ENCODE results near the gene ARID1B.
"Not testable (repeated sequence)": the region's sequence is repeated elsewhere in the genome, so short reads cannot be mapped to it uniquely, and the experiment has no call there.

ARID1B gene

DNA sequence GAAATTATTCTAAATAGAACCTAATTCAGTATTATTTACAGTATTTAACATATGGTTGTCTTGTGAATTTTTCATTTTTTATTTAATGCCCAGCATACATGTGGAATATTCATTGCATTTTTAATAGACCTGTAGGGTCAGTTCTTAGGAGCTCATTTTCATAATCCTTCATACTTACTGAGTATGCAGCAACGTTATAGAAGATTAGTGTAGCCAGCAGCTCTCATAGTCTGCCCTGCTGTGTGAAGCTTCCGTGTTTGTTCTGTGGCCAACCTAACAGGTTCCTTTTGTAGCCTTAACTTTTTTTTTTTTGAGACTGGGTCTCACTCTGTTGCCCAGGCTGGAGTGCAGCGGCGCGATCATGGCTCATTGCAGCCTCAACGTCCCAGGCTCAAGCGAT, 261.4 kb downstream of the ARID1B start:
- DNase-seq (ENCODE audit: extremely low read depth in 1 of 2, low read depth in 1 of 2): no peak

DNA sequence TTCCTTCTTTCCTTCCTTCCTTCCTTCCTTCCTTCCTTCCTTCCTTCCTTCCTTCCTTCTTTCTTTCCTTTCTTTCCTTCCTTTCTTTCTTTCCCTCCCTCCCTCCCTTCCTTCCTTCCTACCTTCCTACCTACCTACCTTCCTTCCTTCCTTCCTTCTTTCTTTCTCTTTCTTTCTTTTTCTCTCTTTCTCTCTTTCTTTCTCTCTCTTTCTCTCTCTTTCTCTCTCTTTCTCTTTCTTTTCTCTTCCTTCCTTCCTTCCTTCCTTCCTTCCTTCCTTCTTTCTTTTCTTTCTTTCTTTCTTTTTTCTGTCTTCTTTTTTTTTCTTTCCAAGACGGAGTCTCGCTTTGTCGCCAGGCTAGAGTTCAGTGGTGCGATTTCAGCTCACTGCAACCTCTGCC, 262.5 kb downstream of the ARID1B start:
- not testable (repeated sequence) for DNase-seq (ENCODE audit: extremely low read depth in 1 of 2, low read depth in 1 of 2)

DNA sequence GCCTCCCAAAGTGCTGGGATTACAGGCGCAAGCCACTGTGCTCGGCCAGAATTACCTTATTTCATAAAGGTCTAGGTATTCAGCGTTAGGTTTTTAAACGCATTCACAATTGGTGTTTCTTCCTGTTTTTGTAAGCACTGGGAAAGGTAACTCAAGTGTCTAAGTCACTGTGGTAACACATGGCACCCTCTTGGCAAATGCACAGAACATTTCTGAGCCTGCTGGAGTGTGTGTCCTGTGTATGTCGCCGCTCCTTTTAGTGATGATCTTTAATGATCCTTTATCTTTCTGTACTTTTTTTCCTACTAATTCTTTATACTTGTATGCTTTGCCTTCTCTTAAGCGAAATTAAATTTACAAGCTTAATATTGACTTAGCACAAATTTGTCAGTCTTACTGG, 263.0 kb downstream of the ARID1B start:
- no peak for DNase-seq (ENCODE audit: extremely low read depth in 1 of 2, low read depth in 1 of 2)

DNA sequence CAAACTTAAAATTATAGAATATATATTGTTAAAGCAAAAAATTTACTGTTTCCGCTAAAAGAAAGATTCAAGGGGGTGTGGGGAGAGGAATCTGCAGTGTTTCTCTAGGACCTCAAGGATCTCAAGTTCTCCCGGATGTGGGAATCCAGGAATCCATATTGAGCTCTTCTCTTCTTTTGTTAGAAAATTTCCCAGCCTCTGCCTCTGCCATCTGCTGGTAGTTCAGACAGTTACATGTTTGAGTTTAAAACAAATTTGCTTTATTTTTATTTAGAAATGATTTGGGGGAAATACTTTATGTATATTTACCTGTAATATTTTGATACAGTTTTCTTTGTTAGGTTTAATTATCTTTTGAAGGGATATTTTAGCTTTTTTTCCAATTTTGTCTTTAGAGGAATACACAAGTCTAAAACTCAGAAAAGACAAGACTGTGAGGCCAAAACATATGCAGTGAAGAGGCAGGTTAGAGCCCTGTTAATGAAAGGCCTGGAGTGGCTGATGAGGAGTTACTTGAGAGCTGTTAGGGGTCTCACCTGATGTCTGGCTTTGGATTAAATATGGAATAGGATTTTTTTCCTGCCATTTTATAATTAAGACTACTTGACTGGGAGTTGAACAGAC, 268.8 kb downstream of the ARID1B start:
- DNase-seq (ENCODE audit: extremely low read depth in 1 of 2, low read depth in 1 of 2): no peak

DNA sequence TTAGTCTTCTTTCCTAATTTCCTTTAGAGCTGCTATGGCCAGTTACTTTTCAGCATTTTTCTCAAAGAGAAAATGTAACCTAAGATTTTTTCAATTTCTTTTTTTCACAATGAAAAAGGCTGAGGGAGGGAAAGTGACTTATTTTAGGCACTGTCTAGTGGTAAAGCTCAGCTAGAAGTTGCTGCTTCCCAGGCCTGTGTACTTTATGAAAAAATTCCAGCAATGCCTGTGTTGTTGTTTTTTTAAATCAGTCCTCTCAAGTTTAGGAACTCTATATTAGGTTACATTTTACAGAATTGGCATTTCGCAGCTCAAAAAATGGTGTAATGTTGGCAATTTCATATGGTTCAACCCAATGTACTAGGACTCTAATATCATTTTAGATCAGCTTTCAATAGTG, 269.6 kb downstream of the ARID1B start:
- DNase-seq (ENCODE audit: extremely low read depth in 1 of 2, low read depth in 1 of 2): no peak

DNA sequence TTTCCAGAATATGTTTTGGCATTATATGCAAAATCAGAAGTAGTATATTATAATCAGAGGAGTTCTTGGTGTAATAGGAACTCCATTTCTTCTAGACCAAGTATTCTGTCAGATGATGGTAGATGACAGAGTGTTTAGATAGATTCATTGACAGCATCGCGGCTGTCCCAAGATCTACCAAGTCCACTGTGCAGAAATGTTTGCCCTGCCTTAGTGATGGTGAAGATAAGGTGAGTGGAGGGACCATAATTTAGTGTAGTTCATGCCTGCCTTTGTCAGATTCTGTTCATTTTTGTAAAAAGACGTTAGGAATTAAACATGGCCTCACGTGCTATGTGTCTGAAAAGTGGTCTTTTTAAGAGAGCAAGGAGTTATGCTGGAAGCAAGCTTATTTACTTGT, 270.1 kb downstream of the ARID1B start:
- DNase-seq (ENCODE audit: extremely low read depth in 1 of 2, low read depth in 1 of 2): no peak

DNA sequence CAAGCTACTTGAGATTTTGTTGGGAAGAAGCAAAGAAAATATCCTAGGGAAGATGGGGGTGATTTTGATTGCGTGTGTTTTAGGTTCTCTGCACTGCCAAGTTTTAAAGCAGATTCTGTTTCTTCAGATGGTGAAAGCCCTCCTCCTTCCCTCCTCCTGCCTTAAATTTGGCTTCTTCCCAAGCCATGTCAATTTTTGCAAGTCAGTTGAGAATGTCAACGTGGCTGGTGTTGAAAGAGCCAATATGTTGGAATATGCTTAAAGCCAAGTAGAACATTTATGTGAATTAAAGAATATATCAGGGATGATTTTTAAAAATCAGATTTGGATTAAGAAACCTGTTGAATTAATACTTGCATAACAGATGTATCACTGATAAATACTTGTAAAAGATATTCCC, 270.8 kb downstream of the ARID1B start:
- no peak for DNase-seq (ENCODE audit: extremely low read depth in 1 of 2, low read depth in 1 of 2)

DNA sequence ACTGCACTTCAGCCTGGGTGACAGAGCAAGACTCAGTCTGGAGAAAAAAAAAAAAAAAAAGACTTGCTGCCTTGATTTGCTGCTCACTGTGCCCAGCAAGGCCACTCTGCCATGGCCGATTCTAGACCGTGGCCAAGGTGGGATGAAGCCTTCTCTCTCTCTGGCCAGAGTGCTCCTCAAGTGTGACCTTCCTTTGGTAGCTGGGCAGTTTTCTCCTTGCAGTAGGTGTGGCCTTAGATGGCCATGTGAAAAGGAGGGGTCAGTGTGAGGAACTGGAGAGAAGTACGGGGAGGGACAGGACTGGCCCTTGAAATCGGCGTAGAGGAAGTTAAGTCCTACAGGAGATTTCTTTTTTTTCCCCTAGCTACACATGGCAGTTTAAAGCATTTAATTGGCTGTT, 272.0 kb downstream of the ARID1B start:
- no peak for DNase-seq (ENCODE audit: extremely low read depth in 1 of 2, low read depth in 1 of 2)

DNA sequence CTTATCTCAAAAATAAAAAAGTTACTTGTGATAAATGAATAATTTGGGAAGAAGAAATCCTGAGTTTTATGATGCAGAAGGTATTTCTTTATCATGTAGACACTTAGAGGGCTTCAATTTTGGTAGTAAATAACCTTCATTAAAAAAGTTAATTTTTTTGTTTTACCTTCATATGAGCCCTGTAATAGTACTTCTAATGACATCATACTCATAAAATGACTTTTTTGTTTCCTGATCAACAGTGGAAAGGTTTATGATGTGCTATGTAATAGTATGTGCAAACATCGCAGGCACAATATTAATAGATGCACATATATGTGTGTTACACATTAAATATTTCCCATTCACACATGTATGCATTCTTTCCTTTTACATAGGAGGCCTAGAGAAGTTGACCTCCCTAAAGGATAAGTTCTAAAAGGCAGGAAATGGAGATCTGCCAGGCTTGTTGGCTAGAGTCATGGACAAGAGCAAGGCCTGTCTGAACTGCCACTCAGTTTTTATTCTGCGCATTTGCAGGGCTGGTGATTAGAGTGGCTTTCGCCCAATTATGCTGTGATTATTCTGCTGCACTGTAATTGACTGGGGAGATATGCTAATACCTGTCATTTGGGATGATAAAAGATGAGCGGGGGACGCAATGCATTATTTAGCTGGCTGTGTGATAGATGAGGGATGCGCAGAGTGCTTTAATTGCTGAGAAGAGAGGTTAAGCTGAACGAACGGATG, 273.5 kb downstream of the ARID1B start:
- no peak for DNase-seq (ENCODE audit: extremely low read depth in 1 of 2, low read depth in 1 of 2)

DNA sequence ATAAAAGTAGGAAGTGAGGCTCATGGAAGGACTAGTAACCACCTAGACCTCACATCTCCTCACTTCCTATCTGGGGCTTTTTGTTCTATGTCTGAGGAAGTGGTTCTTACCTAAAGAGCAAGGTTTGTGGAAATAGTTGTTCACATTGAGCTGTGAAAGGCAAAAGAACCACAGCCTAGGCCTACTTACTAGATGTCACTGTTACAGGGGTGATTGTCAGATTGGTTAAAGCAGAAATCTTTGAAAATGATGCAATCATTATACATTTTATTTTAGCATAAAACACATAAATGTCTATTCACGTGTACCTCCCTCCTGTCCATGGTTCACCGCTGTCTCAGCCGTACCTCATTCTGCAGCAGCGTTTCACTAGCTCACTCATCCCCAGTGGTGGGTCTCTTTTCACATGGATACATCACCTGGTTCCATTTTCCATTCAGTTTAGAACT, 277.4 kb downstream of the ARID1B start:
- peak in 1 of 2 donors; percentile 9 for DNase-seq (ENCODE audit: extremely low read depth in 1 of 2, low read depth in 1 of 2)

DNA sequence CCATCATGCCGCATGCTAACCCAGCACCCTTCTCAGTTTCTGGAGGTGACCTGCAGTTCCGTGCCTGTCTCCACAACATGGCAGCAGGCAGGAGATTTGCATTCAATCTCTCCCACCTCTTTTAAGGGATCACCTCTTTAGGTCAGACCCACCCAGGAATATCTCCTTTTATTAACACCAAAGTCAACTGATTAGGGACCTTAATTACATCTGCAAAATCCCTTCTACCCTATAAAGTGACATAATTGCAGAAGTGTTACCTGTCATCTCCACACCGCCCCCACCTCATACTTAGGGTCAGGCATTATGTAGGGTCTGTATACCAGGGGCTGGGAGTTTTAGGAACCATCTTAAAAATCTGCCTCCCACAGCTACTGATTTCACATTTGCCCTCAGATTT, 278.7 kb downstream of the ARID1B start:
- no peak for DNase-seq (ENCODE audit: extremely low read depth in 1 of 2, low read depth in 1 of 2)

DNA sequence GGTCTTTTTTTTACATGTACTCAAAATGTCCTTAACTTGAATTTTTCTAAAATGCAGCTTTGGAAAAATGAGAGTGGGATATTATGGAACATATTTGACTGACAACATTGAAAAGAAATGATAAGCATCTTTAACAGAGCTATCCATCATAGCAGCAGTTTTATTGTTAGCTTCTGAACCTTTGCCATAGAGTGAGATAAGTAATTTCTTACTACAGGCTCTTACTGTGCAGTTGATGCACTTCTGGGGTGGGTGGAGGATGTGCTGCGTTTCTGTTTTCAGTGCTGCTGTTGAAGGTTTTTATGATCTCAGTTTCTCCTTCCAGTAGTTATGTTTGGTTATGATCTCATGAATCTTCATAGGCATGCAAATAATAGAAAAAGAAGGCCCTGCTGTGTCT, 279.1 kb downstream of the ARID1B start:
- no peak for DNase-seq (ENCODE audit: extremely low read depth in 1 of 2, low read depth in 1 of 2)

DNA sequence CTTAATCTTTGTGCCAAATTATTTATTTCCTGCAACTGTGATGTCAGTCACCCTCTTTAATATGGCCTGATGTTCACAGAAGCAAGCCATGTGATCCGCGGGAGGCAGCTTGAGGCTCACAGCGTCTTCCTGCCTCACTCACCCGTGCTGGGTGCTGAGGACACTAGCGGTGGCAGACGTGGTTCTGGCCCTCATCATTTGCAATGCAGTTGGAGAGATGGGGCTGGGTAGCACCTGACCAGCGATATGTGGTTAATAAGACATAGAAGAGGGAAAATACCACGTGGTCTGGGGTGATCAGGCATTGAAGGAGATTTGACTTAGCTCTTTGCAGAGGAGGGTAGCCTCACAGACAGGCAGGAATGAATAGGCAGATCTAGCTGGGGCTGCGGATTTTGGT, 281.4 kb downstream of the ARID1B start:
- DNase-seq (ENCODE audit: extremely low read depth in 1 of 2, low read depth in 1 of 2): no peak

DNA sequence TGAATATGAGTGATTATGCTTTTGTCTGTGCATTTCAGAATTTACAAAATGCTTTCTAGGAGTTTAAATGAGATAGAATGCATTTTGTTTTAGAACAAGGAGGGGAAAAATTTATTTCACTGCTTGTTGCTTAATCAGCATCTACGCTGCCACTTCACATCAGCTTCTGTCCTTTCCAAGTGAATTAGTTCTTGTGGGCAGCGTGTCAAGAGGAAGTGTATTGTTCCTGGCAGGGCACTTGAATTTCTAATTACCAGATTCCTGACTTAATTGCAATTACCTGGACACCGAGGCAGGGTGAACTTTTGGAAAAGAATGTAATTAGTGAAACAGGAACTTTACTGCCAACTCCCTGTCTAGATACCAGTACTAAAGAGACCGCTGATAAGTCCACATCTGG, 282.6 kb downstream of the ARID1B start:
- no peak for DNase-seq (ENCODE audit: extremely low read depth in 1 of 2, low read depth in 1 of 2)

DNA sequence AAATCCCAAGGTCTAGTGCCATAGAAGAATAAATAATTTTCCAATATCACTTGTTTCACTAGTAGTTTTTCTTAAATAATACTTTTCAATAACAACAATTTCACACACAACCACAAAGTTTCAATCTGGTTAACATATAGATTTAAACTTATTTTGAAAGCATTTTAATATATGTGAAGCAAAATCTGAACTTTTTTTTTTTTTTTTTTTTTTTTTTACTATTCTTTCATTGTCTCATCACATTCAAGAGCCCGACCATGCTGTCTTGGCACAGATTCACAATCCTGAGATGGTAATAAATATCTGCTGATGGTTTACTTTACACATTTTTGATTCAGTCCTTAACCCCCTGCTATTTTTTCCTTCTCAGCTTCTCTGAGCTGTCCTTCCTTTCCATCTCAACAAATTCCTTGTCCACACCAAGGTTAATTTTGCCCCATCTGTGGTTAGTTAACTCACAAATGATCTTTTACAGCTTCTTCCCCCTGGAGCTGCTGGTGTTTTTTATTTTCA, 283.3 kb downstream of the ARID1B start:
- DNase-seq (ENCODE audit: extremely low read depth in 1 of 2, low read depth in 1 of 2): no peak

DNA sequence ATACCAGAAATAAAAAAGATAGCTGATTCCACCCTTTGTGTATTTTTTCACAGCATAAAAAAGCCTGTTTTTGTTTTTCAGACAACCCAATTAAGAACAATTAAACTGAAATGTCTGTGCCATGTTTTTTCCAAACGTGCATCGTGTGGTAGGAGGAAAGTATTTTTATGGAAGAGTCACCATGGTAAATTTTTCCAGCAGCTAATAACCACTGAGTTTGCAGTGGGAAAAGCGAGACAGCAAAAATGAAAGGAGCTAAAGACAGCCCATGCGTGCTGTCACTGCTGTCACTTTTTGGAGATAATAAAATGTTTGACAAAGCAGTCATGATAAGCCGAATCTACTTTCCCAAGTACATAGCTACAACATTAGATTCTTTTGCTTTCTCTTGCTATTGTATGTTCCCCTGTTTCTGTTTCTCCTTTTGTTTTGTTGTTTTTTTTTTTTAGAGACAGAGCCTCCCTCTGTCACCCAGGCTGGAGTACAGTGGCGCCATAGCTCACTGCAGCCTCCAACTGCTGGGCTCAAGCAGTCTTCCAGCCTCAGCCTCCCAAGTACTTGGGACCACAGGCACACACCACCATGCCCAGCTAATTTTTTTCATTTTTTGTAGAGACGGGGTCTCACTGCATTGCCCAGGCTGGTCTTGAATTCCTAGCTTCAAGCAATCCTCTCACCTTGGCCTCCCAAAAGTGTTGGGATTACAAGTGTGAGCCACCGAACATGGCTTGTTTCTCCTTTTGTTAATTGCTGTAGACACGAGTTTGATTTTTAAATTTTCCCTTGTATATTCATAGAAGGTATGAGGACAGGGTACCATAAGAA, 284.8 kb downstream of the ARID1B start:
- no peak for DNase-seq (ENCODE audit: extremely low read depth in 1 of 2, low read depth in 1 of 2)

DNA sequence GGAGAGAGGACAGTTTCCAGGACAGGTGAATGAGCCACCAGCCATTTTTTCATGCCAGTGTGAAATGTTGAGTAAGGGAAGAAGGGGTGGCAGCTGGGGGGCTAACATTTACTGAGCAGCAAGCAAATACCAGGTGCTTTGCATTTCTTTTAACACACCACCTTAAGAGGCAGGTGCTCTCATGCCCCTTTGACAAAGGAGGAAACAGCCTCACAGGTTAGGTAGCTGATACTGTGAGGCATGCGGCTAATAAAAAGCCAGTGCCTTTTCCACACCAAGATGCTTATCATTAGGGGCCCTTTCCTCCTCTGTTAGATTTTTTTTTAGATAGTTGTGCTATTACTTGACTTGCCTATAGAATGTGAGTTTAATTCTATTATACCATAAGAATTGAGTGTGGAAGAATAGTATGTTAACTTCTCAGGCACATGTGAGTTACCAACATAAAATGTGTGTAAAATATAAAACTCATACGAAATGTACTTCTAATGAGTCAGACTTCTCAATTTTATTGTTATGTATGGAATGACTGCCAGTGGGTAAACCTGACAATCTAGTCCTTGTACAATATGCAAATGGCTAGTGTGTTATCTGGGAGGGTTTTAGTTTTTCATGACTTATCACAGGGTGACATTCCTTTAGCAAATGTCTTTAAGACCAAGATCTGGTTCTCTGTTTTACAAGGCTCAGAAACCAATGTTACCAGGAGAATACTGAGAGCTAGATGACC, 286.2 kb downstream of the ARID1B start:
- no peak for DNase-seq (ENCODE audit: extremely low read depth in 1 of 2, low read depth in 1 of 2)

DNA sequence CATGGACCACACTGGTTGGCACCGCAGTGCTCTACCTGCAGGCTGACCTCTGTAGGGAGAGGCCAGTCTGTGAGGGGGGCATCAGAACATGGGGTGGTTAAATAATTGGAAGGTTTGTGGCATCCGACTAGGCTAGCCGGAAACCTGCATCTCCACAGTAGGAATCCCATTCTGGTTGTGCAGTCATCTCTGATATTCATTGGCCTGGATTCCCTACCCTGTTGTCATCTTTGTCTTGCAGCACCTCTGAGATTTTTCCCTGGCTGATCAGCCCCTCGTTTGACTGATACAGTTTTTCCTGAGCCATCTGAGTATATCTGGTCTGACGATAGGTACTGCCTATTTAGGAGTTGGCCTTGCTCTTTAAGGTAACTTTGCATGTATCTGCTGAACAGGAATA, 286.7 kb downstream of the ARID1B start:
- no peak for DNase-seq (ENCODE audit: extremely low read depth in 1 of 2, low read depth in 1 of 2)

DNA sequence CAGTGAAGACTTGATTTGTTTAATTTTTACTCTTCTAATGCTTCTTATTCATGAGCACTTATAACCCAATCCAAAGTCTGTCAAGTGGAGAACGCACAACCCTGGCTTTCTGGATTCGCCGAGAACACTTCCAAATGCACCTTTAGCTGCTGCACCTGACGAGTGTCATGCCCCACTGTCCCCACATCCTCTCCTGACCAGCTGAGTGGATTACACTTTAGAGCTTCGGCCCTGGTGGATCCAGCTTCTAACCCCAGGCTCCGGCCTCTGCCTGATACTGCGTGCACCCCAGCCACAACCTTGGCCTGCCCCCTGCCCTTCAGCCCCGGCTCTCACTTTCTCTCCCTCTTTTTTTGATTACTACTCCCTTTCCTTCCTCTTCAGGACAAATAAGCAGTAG, 287.3 kb downstream of the ARID1B start:
- DNase-seq (ENCODE audit: extremely low read depth in 1 of 2, low read depth in 1 of 2): no peak

DNA sequence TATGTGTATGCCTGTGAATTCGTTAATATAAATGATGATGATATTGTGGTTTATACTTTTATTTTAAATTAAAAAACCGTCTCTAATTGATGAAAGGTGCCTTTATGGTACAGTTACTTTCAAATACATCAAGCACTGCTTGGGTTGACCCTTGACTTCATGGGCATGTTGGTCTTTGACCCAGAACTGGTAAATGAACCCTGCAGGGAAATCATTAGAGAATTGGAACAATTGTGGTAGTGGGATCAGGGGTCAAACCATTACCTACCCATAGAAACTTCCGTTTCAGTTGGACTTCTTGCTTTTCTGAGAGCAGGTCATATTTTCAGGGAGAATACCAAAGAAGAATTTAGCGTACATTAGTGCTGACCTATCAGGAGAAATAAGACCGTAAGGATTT, 288.2 kb downstream of the ARID1B start:
- no peak for DNase-seq (ENCODE audit: extremely low read depth in 1 of 2, low read depth in 1 of 2)
